Mucosa of descending colon (tissue), 3 donors: ENCODE data around the gene ITGB6. TPM values are rescaled to one million over a fixed set of nuclear protein-coding genes. Genes with fewer than 3 reads are reported as not detected.

ENCODE experiments used
- ATAC-seq: fragments of 200-7000 bp; cut with Tn5 transposase; one replicate; pipeline ENCODE4 v1.9.1; 2020; ENCODE audit warnings: mild to moderate bottlenecking, moderate library complexity
- DNase-seq, 3 donors: peaks; one replicate each; pipeline ENCODE4 v3.0.0-alpha.2; 2020
- H3K36me3 ChIP-seq: fragments of 200-600 bp; one replicate; pipeline ENCODE4 v1.8.0; 2021; ENCODE audit warnings: low read depth, mild to moderate bottlenecking
- H3K4me1 ChIP-seq: fragments of 200-600 bp; one replicate; pipeline ENCODE4 v1.8.0; 2021; ENCODE audit warnings: low read depth, mild to moderate bottlenecking
- H3K4me3 ChIP-seq: fragments of 200-600 bp; one replicate; pipeline ENCODE4 v1.8.0; 2021; ENCODE audit warnings: mild to moderate bottlenecking
- H3K9me3 ChIP-seq: fragments of 200-600 bp; one replicate; pipeline ENCODE4 v1.8.0; 2021; ENCODE audit warnings: mild to moderate bottlenecking
- CTCF ChIP-seq: fragments of 200-600 bp; IDR thresholded peaks from one replicate; pipeline ENCODE4 v1.8.0; 2022; ENCODE audit warnings: antibody characterized with exemption, mild to moderate bottlenecking
- intact Hi-C, 2 donors: fragments of 100-400 bp; cut with DNase I in 1 of 2; cut with micrococcal nuclease in 1 of 2; formaldehyde crosslinking; loops; one replicate each; pipeline versions ENCODE4 v1.11.0 to v1.11.1; 2022; cut with DNase I, micrococcal nuclease
- total RNA-seq, 3 donors: library from RNA; stranded (reverse); fragmentation: NEBNext Ultra II Directional in 2 of 3; extraction: Animal tissue kit (Norgen Biotek cat#: 25700) in 2 of 3; gene quantifications; one replicate each; pipeline versions ENCODE4 v1.2.1 to v1.2.4, GENCODE V29; 2021 to 2023
- donor health status: DM: no; HTN: no; CAD: no; lungs with moderate emphysema.
- donor health status: DM: no; HTN: no; CAD: no.
- donor health status: DM: no; HTN: yes; CAD: no.

The ITGB6 gene
- total RNA-seq, 3 donors from 2014 or later = 9.0 to 35.7 (median 16.2) TPM

GRCh38 chr2:160051371-160051800, 148.7 kb downstream of the ITGB6 start:
- DNase-seq = no peak
- no peaks in the 10 kb centered on the region for H3K36me3 ChIP-seq
- no peaks in the 10 kb centered on the region for H3K9me3 ChIP-seq
- intact Hi-C loops = no loop called here
- H3K4me3 ChIP-seq = no peak overlapping the region
- no peak for ATAC-seq
- H3K4me1 ChIP-seq = no peaks in the 10 kb centered on the region
- TF ChIP-seq CTCF = no peak

- DNase-seq = peak in 2 of 3 donors; percentile 22 to 25
- Histone ChIP-seq H3K4me1 (no peaks in the 10 kb centered on the region), H3K36me3 (no peaks in the 10 kb centered on the region), H3K9me3 (no peaks in the 10 kb centered on the region), H3K4me3 (no peak overlapping the region)
- no peak for TF ChIP-seq CTCF
- intact Hi-C loops = no loop called here
- peak; percentile 82 for ATAC-seq
Measured at GRCh38 chr2:160050147-160050546, 149.9 kb downstream of the ITGB6 start.

Other genes with a start within 250 kb of the ITGB6 start
- gene PLA2R1, start 137.7 kb downstream of the ITGB6 start, total RNA-seq = 10 to 100 TPM in 2 of 3 donors, 1 to 10 TPM in 1; 8.0 to 19.1 (median 11.1) TPM